Activated CD4-positive, alpha-beta T cell treated with anti-CD3 and anti-CD28 coated beads, Interleukin-10, Interleukin-2, amounts not matched to agents 100 ng/mL and 50 ng/mL, durations not matched to agents 16 hours and 8 hours (primary cell): ENCODE results near the gene APOM.

ENCODE experiments used
- DNase-seq: peaks from one replicate; pipeline ENCODE4 v3.0.0-alpha.2; 2020

The APOM gene

GRCh38 chr6:31686483-31686882, 30.8 kb downstream of the APOM start:
- no peak for DNase-seq

- no peak for DNase-seq
Measured at GRCh38 chr6:31687321-31687720, 31.6 kb downstream of the APOM start.

- no peak for DNase-seq
Measured at GRCh38 chr6:31687860-31688693, 32.4 kb downstream of the APOM start.

- no peak for DNase-seq
Measured at GRCh38 chr6:31689249-31690110, 33.8 kb downstream of the APOM start.

- no peak for DNase-seq
Measured at GRCh38 chr6:31690231-31691077, 34.8 kb downstream of the APOM start.

GRCh38 chr6:31691078-31691463, 35.4 kb downstream of the APOM start:
- no peak for DNase-seq

- no peak for DNase-seq
Measured at GRCh38 chr6:31691564-31692108, 35.9 kb downstream of the APOM start.

GRCh38 chr6:31692353-31692752, 36.7 kb downstream of the APOM start:
- DNase-seq: no peak

GRCh38 chr6:31692886-31693285, 37.2 kb downstream of the APOM start:
- DNase-seq: no peak

GRCh38 chr6:31693535-31693934, 37.8 kb downstream of the APOM start:
- DNase-seq: no peak

GRCh38 chr6:31697555-31697954, 41.9 kb downstream of the APOM start:
- peak; percentile 42 for DNase-seq

- DNase-seq: no peak
Measured at GRCh38 chr6:31700740-31701401, 45.2 kb downstream of the APOM start.

GRCh38 chr6:31701666-31702404, 46.1 kb downstream of the APOM start:
- no peak for DNase-seq

- DNase-seq: peak; percentile 45
Measured at GRCh38 chr6:31702405-31702818, 46.7 kb downstream of the APOM start.

GRCh38 chr6:31702819-31703716, 47.4 kb downstream of the APOM start, which contains the start of gene ABHD16A:
ABHD16A (minus strand) TSS chr6:31703324; CDS start chr6:31703281, 43 bp downstream.
- DNase-seq: peak; percentile 99

- DNase-seq: no peak
Measured at GRCh38 chr6:31705931-31706330, 50.2 kb downstream of the APOM start.

GRCh38 chr6:31706599-31706998, 50.9 kb downstream of the APOM start, which contains the start of gene LY6G6F:
LY6G6F (plus strand) TSS chr6:31706866; CDS start chr6:31706907, 41 bp downstream.
- no peak for DNase-seq

- no peak for DNase-seq
Measured at GRCh38 chr6:31707701-31708100, 52.0 kb downstream of the APOM start.
